Body of pancreas (tissue), 4 donors: ENCODE results near the gene SPOP. TPM values are rescaled to one million over a fixed set of nuclear protein-coding genes. Genes with fewer than 3 reads are reported as not detected.

Source experiments
- ATAC-seq: fragments of 150-250 bp; one replicate; pipeline ENCODE4 v1.9.1; 2016
- DNase-seq, 4 donors: peaks; one replicate each; pipeline ENCODE4 v3.0.0-alpha.2; 2019
- H3K27ac ChIP-seq, 4 donors: fragments of 200-600 bp; sonication (generic); 1 replicate in 3 of 4; 2 replicates in 1 of 4; pipeline versions ENCODE4 v1.5.1 to v1.6.1; 2016 to 2019; ENCODE audit warnings: mild to moderate bottlenecking in 1 of 4, mixed read lengths in 1 of 4, moderate library complexity in 1 of 4
- H3K27me3 ChIP-seq, 2 donors: fragments of 200-600 bp; sonication (generic); one replicate each; pipeline ENCODE4 v1.6.0; 2016; ENCODE audit warnings: mild to moderate bottlenecking in 1 of 2
- H3K36me3 ChIP-seq, 2 donors: fragments of 200-600 bp; sonication (generic); replicated peaks in 1 of 2; 2 replicates each; pipeline ENCODE4 v1.5.1; 2016; ENCODE audit warnings: low read depth in 2 of 2; ENCODE audit not compliant: insufficient read depth in 1 of 2
- H3K4me1 ChIP-seq: fragments of 200-600 bp; sonication (generic); one replicate; pipeline ENCODE4 v1.6.0; 2016
- H3K4me3 ChIP-seq, 2 donors: fragments of 200-600 bp; sonication (generic); 1 replicate in 1 of 2; 2 replicates in 1 of 2; pipeline ENCODE4 v1.5.1; 2016 to 2019
- H3K9me3 ChIP-seq, 3 donors: fragments of 200-600 bp; sonication (generic); 1 replicate in 2 of 3; 2 replicates in 1 of 3; pipeline ENCODE4 v1.5.1; 2016
- POLR2A ChIP-seq, 3 donors: fragments of 450-650 bp; IDR thresholded peaks; one replicate each; pipeline ENCODE4 v1.6.1; 2016; ENCODE audit warnings: antibody characterized with exemption in 3 of 3, mild to moderate bottlenecking in 2 of 3
- WGBS, 2 donors: methylation state at CpG; one replicate each; pipeline ENCODE4 v1.1.5; 2017; 5-methylcytosine and 5-hydroxymethylcytosine counted together
- intact Hi-C: fragments of 100-400 bp; cut with DNase I; formaldehyde crosslinking; loops from one replicate; pipeline ENCODE4 v1.15.1; 2023
- total RNA-seq, 2 donors: library from RNA; depleted of rRNA; stranded (reverse); fragments of >200 nt; gene quantifications; one replicate each; pipeline ENCODE4 v1.1.0, GENCODE V29; 2016
- TF ChIP-seq, protein P1 (sequence below), 7 experiments: fragments of 450-650 bp in 4 of 7; fragments of 200-600 bp in 3 of 7; sonication (generic) in 3 of 7; IDR thresholded peaks; one replicate each; pipeline ENCODE4 v1.5.1; 2016 to 2019; ENCODE audit warnings: antibody characterized with exemption in 7 of 7

SPOP gene
- total RNA-seq, 2 donors from 2014 or later, result 42.3 to 57.4 TPM

DNA sequence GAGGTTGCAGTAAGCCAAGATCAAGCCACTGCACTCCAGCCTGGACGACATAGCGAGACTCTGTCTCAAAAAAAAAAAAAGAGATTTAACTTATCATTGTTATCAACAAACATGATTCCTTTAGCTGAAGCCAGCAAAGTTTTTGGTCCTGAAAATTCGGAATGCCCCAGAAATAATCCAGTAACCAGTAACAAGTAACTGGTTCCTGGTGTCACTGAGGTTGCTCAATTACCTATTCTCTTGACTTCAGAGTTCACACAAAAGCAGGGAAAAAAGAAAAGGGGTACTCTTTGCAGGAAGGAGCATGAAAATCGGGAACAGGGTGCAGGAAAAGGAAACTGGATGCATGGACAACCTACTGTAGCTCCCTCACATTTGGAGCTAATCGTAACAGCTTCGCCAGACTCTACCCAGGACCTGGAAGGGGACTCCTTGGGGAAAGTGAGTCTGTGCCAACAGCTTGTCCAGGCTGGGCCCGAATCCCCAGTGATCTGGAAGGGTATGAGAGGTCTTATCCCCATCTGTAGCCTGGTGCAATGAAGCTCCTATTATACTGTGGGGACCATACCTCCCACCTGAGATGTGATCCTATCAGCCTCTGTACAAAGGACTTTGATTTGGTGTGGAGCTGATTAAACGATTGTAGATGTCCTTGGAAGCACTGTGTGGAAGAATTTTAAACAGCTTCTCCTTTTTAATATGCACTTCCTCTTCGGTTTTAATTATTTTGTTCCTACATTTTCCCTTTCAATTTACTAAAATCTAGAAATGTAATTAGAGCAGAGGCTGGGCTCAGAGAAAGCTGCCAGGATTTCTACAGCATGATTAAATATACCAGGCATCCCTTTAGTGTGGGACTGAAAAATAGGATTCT lies 3.4 kb upstream of the SPOP start:
- Histone ChIP-seq H3K27ac (no peak overlapping the region), H3K9me3 (no peaks in the 10 kb centered on the region), H3K4me3 (no peak overlapping the region), H3K36me3 (no peaks in the 10 kb centered on the region), H3K4me1 (peaks cover 13% of the 10 kb centered on the region), H3K27me3 (no peaks in the 10 kb centered on the region)
- DNase-seq, result no peak
- ATAC-seq, result no peak
- WGBS, 2 donors, result 57 to 58% methylated on average over 9 of the region's 9 CpGs
- TF ChIP-seq, protein P1, sequence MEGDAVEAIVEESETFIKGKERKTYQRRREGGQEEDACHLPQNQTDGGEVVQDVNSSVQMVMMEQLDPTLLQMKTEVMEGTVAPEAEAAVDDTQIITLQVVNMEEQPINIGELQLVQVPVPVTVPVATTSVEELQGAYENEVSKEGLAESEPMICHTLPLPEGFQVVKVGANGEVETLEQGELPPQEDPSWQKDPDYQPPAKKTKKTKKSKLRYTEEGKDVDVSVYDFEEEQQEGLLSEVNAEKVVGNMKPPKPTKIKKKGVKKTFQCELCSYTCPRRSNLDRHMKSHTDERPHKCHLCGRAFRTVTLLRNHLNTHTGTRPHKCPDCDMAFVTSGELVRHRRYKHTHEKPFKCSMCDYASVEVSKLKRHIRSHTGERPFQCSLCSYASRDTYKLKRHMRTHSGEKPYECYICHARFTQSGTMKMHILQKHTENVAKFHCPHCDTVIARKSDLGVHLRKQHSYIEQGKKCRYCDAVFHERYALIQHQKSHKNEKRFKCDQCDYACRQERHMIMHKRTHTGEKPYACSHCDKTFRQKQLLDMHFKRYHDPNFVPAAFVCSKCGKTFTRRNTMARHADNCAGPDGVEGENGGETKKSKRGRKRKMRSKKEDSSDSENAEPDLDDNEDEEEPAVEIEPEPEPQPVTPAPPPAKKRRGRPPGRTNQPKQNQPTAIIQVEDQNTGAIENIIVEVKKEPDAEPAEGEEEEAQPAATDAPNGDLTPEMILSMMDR (IDR thresholded peaks at IDR 0.05), result no peak
- TF ChIP-seq POLR2A (IDR thresholded peaks at IDR 0.05), result no peak
- intact Hi-C loops, result no loop called here

DNA sequence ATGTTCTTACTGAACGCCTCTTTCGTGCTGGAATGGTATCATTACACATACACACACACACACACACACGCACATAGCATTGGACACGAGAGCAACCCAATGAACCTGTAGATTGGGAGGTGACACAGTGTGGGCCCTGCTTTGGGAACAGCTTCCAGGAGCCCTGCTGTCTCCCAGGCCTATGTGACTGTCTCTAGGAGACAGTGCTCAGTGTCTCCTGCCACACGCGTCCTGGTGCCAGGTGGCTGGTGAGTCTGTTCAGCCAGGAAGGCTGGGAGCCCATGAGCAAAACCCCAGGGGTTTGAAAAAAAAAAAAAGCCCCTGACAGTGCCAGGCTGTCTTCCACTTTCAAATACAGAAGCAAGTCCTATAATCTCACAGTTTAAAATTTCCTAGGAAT lies 2.4 kb upstream of the SPOP start:
- TF ChIP-seq, protein P1 (IDR thresholded peaks at IDR 0.05), result no peak
- no peak for TF ChIP-seq POLR2A (IDR thresholded peaks at IDR 0.05)
- Histone ChIP-seq H3K4me1 (peaks cover 23% of the 10 kb centered on the region), H3K36me3 (no peaks in the 10 kb centered on the region), H3K4me3 (no peak overlapping the region), H3K27me3 (no peaks in the 10 kb centered on the region), H3K27ac (no peak overlapping the region), H3K9me3 (no peaks in the 10 kb centered on the region)
- intact Hi-C loops, result no loop called here
- no peak for DNase-seq
- ATAC-seq, result no peak
- WGBS, 2 donors, result 57 to 67% methylated on average over 6 of the region's 6 CpGs

DNA sequence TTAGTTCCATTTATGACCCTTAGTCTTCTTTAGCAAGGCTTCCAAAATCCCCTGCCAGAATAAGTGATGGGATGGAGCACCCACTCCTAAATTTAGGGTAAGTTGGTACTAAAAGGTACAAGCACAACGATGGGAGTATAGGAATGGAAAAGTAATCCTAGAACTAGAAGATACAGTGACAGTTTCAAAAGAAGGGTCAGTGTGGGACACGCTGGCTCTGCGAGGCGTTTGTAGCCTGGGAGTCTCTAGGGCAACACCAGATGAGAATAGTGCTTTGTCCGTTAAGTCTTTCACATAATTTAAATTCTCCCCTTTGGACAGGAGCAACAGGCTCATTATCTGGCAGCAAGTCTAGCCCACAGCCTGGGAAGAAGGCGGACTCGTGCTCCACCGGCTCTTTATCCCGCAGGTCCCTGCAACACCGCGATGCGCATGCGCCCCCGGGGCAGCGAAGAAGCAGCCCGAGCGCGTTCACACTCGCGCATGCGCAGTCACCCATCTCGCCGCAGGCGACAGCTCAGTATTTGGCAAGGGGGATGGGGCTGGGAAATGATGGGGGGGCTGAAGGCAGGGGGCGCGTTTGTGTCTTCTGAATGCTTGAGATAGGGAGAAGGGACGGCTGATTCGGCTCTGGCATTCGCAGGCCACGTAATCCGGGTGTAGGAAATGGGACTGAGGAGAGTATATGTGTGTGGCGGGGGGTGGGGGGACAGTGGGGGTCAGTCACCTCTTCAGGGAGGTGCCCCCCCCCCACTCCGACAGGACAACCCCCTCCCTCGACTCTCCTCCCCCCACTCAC lies 564 bp downstream of the SPOP start:
- 1% methylated on average over 9 to 34 of the region's 34 CpGs for WGBS, 2 donors

DNA sequence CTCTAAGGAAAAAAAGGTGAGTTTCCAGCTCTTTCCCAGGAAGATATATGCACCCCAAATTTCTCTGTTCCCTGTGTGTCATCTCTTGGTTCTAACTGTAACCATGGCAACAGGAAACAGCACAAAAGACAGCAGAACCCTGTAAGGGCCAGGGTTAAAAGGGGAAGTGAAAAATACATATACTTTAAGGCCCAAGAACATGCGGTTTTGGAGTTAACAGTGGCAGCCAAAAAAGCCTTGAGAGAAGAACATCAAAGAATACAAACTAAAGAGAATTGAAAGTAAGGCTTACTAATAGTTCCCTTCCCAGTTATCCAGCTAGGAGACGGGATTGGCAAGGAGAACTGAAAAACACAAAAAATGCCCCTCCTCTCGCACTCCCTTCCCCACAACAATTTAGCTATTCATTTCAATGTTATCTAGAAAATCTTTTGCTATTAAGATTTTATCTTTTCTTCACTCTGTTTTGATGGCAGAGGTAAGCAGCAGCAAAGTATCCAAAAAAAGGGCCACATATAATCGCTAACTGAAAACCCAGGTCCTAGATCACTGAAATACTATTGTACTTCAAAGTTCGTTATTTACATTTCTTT lies 1.5 kb downstream of the SPOP start:
- Histone ChIP-seq H3K4me3 (no peak overlapping the region), H3K27ac (peak overlapping the region in 2 of 4 donors; percentile 99), H3K9me3 (no peaks in the 10 kb centered on the region), H3K27me3 (no peaks in the 10 kb centered on the region), H3K4me1 (peaks cover 43% of the 10 kb centered on the region), H3K36me3 (no peaks in the 10 kb centered on the region)
- intact Hi-C loops, result no loop called here
- ATAC-seq (no peak), DNase-seq (peak in 1 of 4 donors; percentile 37)
- TF ChIP-seq, protein P1 (IDR thresholded peaks at IDR 0.05), result no peak
- WGBS, 2 donors, result 10 to 21% methylated on average over 5 of the region's 5 CpGs

More for the DNA sequence above, 564 bp downstream of the SPOP start:
- Histone ChIP-seq H3K4me3 (peak overlapping the region; percentile 18 to 43), H3K4me1 (peaks cover 39% of the 10 kb centered on the region), H3K36me3 (no peaks in the 10 kb centered on the region), H3K9me3 (no peaks in the 10 kb centered on the region), H3K27ac (peak overlapping the region; percentile 97 to 99 (median 99)), H3K27me3 (no peaks in the 10 kb centered on the region)
- intact Hi-C loops, result no loop called here
- ATAC-seq (peak; percentile 80), DNase-seq (peak; percentile 96 to 99 (median 98))
- TF ChIP-seq, protein P1 (IDR thresholded peaks at IDR 0.05), result peak in 2 of 7 experiments; percentile 8 to 11
- TF ChIP-seq POLR2A (IDR thresholded peaks at IDR 0.05), result no peak
